Renal pelvis (tissue), 4 donors: ENCODE data around the gene CHI3L2. TPM values are rescaled to one million over a fixed set of nuclear protein-coding genes. Genes with fewer than 3 reads are reported as not detected.

ENCODE experiments used
- DNase-seq: peaks from one replicate; pipeline ENCODE4 v3.0.0-alpha.2; 2013
- polyA plus RNA-seq, 3 donors: library from polyadenylated mRNA; unstranded; fragments of 120-200 nt; gene quantifications; one replicate each; pipeline ENCODE4 v1.2.1, GENCODE V29; 2013; ENCODE audit not compliant: insufficient read length in 3 of 3

Gene CHI3L2
- polyA plus RNA-seq, 3 donors = 0.07 to 0.24 TPM; not detected in 1

GRCh38 chr1:111219557-111220286 is 7.8 kb upstream of the CHI3L2 start:
- DNase-seq = no peak

- no peak for DNase-seq
These were observed 7.1 kb upstream of the CHI3L2 start for GRCh38 chr1:111220302-111220890.

GRCh38 chr1:111221276-111221632 is 6.3 kb upstream of the CHI3L2 start:
- DNase-seq = no peak

- DNase-seq = no peak
These were observed 5.8 kb upstream of the CHI3L2 start for GRCh38 chr1:111221633-111222291.

- DNase-seq = peak; percentile 33
These were observed 5.0 kb upstream of the CHI3L2 start for GRCh38 chr1:111222308-111223125.

- DNase-seq = no peak
These were observed 4.3 kb upstream of the CHI3L2 start for GRCh38 chr1:111223126-111223685.

GRCh38 chr1:111225091-111225490 is 2.4 kb upstream of the CHI3L2 start:
- DNase-seq = no peak

- DNase-seq = no peak
These were observed 1.7 kb upstream of the CHI3L2 start for GRCh38 chr1:111225717-111226400.

- no peak for DNase-seq
These were observed 586 bp downstream of the CHI3L2 start for GRCh38 chr1:111227851-111228747.

GRCh38 chr1:111228748-111229126 is 1.2 kb downstream of the CHI3L2 start:
- no peak for DNase-seq

- DNase-seq = no peak
These were observed 4.6 kb downstream of the CHI3L2 start for GRCh38 chr1:111232134-111232533.

GRCh38 chr1:111234258-111234657 is 6.7 kb downstream of the CHI3L2 start:
- DNase-seq = no peak

GRCh38 chr1:111234866-111235265 is 7.4 kb downstream of the CHI3L2 start:
- no peak for DNase-seq

GRCh38 chr1:111236379-111236778 is 8.9 kb downstream of the CHI3L2 start:
- no peak for DNase-seq

- no peak for DNase-seq
These were observed 9.3 kb downstream of the CHI3L2 start for GRCh38 chr1:111236806-111237205.

GRCh38 chr1:111238056-111238795 is 10.7 kb downstream of the CHI3L2 start:
- DNase-seq = no peak

- no peak for DNase-seq
These were observed 14.3 kb downstream of the CHI3L2 start for GRCh38 chr1:111241797-111242196.

- DNase-seq = no peak
These were observed 15.5 kb downstream of the CHI3L2 start for GRCh38 chr1:111242805-111243523.
